HG03064 (cell line): ENCODE results near the gene JPH2.

ENCODE experiments used
- ATAC-seq: cut with Tn5 transposase; IDR thresholded peaks from one replicate; pipeline ENCODE4 v1.9.1; 2021; ENCODE audit warnings: low read depth; ENCODE audit not compliant: unreplicated experiment

JPH2 gene

GRCh38 chr20:44106615-44107014, 80.4 kb downstream of the JPH2 start:
- ATAC-seq = no peak

- no peak for ATAC-seq
Observed at GRCh38 chr20:44104798-44105517, 82.0 kb downstream of the JPH2 start.

- no peak for ATAC-seq
Observed at GRCh38 chr20:44102582-44102981, 84.4 kb downstream of the JPH2 start.

GRCh38 chr20:44099832-44100231, 87.2 kb downstream of the JPH2 start:
- ATAC-seq = no peak

GRCh38 chr20:44098657-44099056, 88.3 kb downstream of the JPH2 start:
- ATAC-seq = no peak

GRCh38 chr20:44098256-44098630, 88.7 kb downstream of the JPH2 start:
- ATAC-seq = no peak

- ATAC-seq = no peak
Observed at GRCh38 chr20:44097521-44098255, 89.3 kb downstream of the JPH2 start.

- ATAC-seq = no peak
Observed at GRCh38 chr20:44095831-44096230, 91.2 kb downstream of the JPH2 start.

GRCh38 chr20:44093249-44093582, 93.8 kb downstream of the JPH2 start:
- ATAC-seq = no peak

- ATAC-seq = no peak
Observed at GRCh38 chr20:44092551-44093248, 94.3 kb downstream of the JPH2 start.

- no peak for ATAC-seq
Observed at GRCh38 chr20:44091026-44091425, 96.0 kb downstream of the JPH2 start.

- no peak for ATAC-seq
Observed at GRCh38 chr20:44089987-44090674, 96.9 kb downstream of the JPH2 start.

- ATAC-seq = no peak
Observed at GRCh38 chr20:44087857-44088120, 99.2 kb downstream of the JPH2 start.

GRCh38 chr20:44087051-44087856, 99.7 kb downstream of the JPH2 start:
- ATAC-seq = no peak

GRCh38 chr20:44085616-44086434, 101.2 kb downstream of the JPH2 start:
- no peak for ATAC-seq

- ATAC-seq = no peak
Observed at GRCh38 chr20:44084891-44085290, 102.1 kb downstream of the JPH2 start.

- no peak for ATAC-seq
Observed at GRCh38 chr20:44084439-44084838, 102.5 kb downstream of the JPH2 start.

- no peak for ATAC-seq
Observed at GRCh38 chr20:44083220-44083933, 103.6 kb downstream of the JPH2 start.

GRCh38 chr20:44081888-44082287, 105.1 kb downstream of the JPH2 start:
- no peak for ATAC-seq
